Measurements from ENCODE around the gene FAM110D.

DNA sequence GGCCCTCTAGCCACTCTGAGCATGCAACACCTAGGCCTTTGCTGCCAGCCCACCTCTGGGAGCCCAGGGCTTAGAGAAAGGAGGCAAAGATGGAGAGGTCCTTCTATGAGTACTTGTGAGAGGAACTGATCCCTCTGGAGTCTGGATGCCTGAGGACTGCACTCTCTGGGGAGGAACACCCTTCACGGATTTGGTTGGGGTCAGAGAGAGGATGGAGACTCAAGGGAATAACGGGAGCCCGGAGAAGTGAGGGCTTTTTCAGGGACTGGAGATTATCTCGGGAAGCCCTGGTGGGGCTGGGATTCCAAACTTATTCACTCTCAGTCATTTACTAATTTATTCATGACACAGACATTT is 10.3 kb downstream of the FAM110D start:
- TF ChIP-seq, protein P1, sequence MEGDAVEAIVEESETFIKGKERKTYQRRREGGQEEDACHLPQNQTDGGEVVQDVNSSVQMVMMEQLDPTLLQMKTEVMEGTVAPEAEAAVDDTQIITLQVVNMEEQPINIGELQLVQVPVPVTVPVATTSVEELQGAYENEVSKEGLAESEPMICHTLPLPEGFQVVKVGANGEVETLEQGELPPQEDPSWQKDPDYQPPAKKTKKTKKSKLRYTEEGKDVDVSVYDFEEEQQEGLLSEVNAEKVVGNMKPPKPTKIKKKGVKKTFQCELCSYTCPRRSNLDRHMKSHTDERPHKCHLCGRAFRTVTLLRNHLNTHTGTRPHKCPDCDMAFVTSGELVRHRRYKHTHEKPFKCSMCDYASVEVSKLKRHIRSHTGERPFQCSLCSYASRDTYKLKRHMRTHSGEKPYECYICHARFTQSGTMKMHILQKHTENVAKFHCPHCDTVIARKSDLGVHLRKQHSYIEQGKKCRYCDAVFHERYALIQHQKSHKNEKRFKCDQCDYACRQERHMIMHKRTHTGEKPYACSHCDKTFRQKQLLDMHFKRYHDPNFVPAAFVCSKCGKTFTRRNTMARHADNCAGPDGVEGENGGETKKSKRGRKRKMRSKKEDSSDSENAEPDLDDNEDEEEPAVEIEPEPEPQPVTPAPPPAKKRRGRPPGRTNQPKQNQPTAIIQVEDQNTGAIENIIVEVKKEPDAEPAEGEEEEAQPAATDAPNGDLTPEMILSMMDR (IDR thresholded peaks at IDR 0.05) = no peak
- TF ChIP-seq POLR2A (IDR thresholded peaks at IDR 0.05) = no peak

Data from lower leg skin (tissue), 3 donors.